ENCODE results near the gene C1GALT1.

- TF ChIP-seq CTCF (IDR thresholded peaks at IDR 0.05) (no peak), POLR2AphosphoS5 (IDR thresholded peaks at IDR 0.05; ENCODE audit: insufficient read depth in 1 of 2, low read depth in 1 of 2) (no peak), POLR2A (IDR thresholded peaks at IDR 0.05) (no peak)
Measured at GRCh38 chr7:7265081-7266075, 83.0 kb downstream of the C1GALT1 start.

All from vagina (tissue), 2 donors.